Astrocyte (in vitro differentiated cells and primary cell): ENCODE results near the gene LAMA1. TPM values are rescaled to one million over a fixed set of nuclear protein-coding genes. Genes with fewer than 3 reads are reported as not detected.

Experiments
- DNase-seq: peaks from one replicate; pipeline ENCODE4 v3.0.0-alpha.2; 2010; ENCODE audit warnings: low read depth
- FAIRE-seq: peaks from 2 replicates; lab custom pipeline; 2011; peaks lifted over from hg19 to GRCh38; lab: Jason Lieb, UNC
- H2AFZ ChIP-seq: 2 replicates; pipeline ENCODE4 v1.6.0; 2012; ENCODE audit warnings: low read depth, low read length, inconsistent platforms
- H3K27ac ChIP-seq: 2 replicates; pipeline ENCODE4 v1.5.1; 2011; ENCODE audit warnings: low read depth, low read length, inconsistent platforms
- H3K27me3 ChIP-seq: 2 replicates; pipeline ENCODE4 v1.6.0; 2011; ENCODE audit warnings: low read length, inconsistent platforms; ENCODE audit not compliant: insufficient read depth
- H3K36me3 ChIP-seq: 2 replicates; pipeline ENCODE4 v1.5.1; 2011; ENCODE audit warnings: low read length, inconsistent platforms; ENCODE audit not compliant: insufficient read depth
- H3K4me1 ChIP-seq: 2 replicates; pipeline ENCODE4 v1.5.1; 2011; ENCODE audit warnings: low read length, inconsistent platforms; ENCODE audit not compliant: insufficient read depth
- H3K4me2 ChIP-seq: 2 replicates; pipeline ENCODE4 v1.6.0; 2012; ENCODE audit warnings: low read length, inconsistent platforms
- H3K4me3 ChIP-seq: 2 replicates; pipeline ENCODE4 v1.5.1; 2011; ENCODE audit warnings: low read depth, mild to moderate bottlenecking, low read length, inconsistent platforms; ENCODE audit not compliant: insufficient read depth
- H3K79me2 ChIP-seq: 2 replicates; pipeline ENCODE4 v1.6.0; 2012; ENCODE audit warnings: mild to moderate bottlenecking, low read length, inconsistent platforms; ENCODE audit not compliant: insufficient read depth
- H3K9ac ChIP-seq: 2 replicates; pipeline ENCODE4 v1.6.0; 2012; ENCODE audit warnings: mild to moderate bottlenecking, low read length, inconsistent platforms
- H3K9me3 ChIP-seq: 2 replicates; pipeline ENCODE4 v1.5.1; 2012; ENCODE audit warnings: low read depth, mild to moderate bottlenecking, low read length, inconsistent platforms; ENCODE audit not compliant: insufficient read depth
- H4K20me1 ChIP-seq: 2 replicates; pipeline ENCODE4 v1.6.0; 2012; ENCODE audit warnings: low read length, inconsistent platforms; ENCODE audit not compliant: insufficient read depth
- H3K27ac Mint-ChIP-seq: one replicate; pipeline ENCODE4 v1.8.0; 2021; ENCODE audit warnings: mild to moderate bottlenecking, mixed read lengths; ENCODE audit not compliant: unreplicated experiment
- H3K27me3 Mint-ChIP-seq: one replicate; pipeline ENCODE4 v1.8.0; 2021; ENCODE audit warnings: low read depth, mixed read lengths; ENCODE audit not compliant: unreplicated experiment
- H3K36me3 Mint-ChIP-seq: one replicate; pipeline ENCODE4 v1.8.0; 2021; ENCODE audit warnings: low read depth, mixed read lengths; ENCODE audit not compliant: unreplicated experiment
- H3K4me1 Mint-ChIP-seq: one replicate; pipeline ENCODE4 v1.8.0; 2021; ENCODE audit warnings: low read depth, mixed read lengths; ENCODE audit not compliant: unreplicated experiment
- H3K4me3 Mint-ChIP-seq: one replicate; pipeline ENCODE4 v1.8.0; 2021; ENCODE audit warnings: mild to moderate bottlenecking, moderate library complexity, mixed read lengths; ENCODE audit not compliant: unreplicated experiment
- H3K9me3 Mint-ChIP-seq: one replicate; pipeline ENCODE4 v1.8.0; 2021; ENCODE audit warnings: mild to moderate bottlenecking, mixed read lengths; ENCODE audit not compliant: unreplicated experiment
- CTCF ChIP-seq: IDR thresholded peaks from 2 replicates; pipeline ENCODE4 v1.5.1; 2011; ENCODE audit warnings: low read depth, mild to moderate bottlenecking, inconsistent platforms, low read length, moderate library complexity; ENCODE audit not compliant: insufficient read depth
- EZH2 ChIP-seq: IDR thresholded peaks from 2 replicates; pipeline ENCODE4 v1.6.1; 2012; ENCODE audit warnings: mild to moderate bottlenecking, low read length, inconsistent platforms; ENCODE audit not compliant: insufficient read depth
- total RNA-seq: library from RNA; stranded (reverse); gene quantifications from 2 replicates; pipeline ENCODE4 v1.2.1, GENCODE V29; 2021

Gene LAMA1
- total RNA-seq, 1 donor from 2014 or later, result 17.4 TPM

GRCh38 chr18:7059276-7059675 lies 58.3 kb downstream of the LAMA1 start:
- DNase-seq (no peak), FAIRE-seq (no peak)
- Mint-ChIP-seq H3K27ac (no peak overlapping the region), H3K4me3 (no peak overlapping the region), H3K9me3 (peaks cover 2% of the 10 kb centered on the region), H3K27me3 (peaks cover 2% of the 10 kb centered on the region), H3K4me1 (peaks cover 2% of the 10 kb centered on the region), H3K36me3 (no peaks in the 10 kb centered on the region)
- H3K36me3 ChIP-seq, result no peaks in the 10 kb centered on the region
- no peak overlapping the region for H3K4me2 ChIP-seq
- no peak overlapping the region for H3K9ac ChIP-seq
- no peak for TF ChIP-seq CTCF
- no peak for TF ChIP-seq EZH2
- no peak overlapping the region for H3K27ac ChIP-seq
- H3K27me3 ChIP-seq, result no peaks in the 10 kb centered on the region
- no peaks in the 10 kb centered on the region for H3K9me3 ChIP-seq
- H3K4me1 ChIP-seq, result no peaks in the 10 kb centered on the region
- H3K79me2 ChIP-seq, result no peaks in the 10 kb centered on the region
- no peaks in the 10 kb centered on the region for H4K20me1 ChIP-seq
- H2AFZ ChIP-seq, result no peak overlapping the region
- H3K4me3 ChIP-seq, result no peak overlapping the region

GRCh38 chr18:7056026-7056425 lies 61.6 kb downstream of the LAMA1 start:
- FAIRE-seq, result no peak
- H3K4me1 Mint-ChIP-seq, result peaks cover 2% of the 10 kb centered on the region
- H3K36me3 ChIP-seq, result no peaks in the 10 kb centered on the region
- no peak overlapping the region for H3K9ac ChIP-seq
- H3K4me2 ChIP-seq, result no peak overlapping the region
- peak overlapping the region; percentile 37 for H3K27ac Mint-ChIP-seq
- H3K36me3 Mint-ChIP-seq, result no peaks in the 10 kb centered on the region
- no peak overlapping the region for H3K4me3 ChIP-seq
- no peak for DNase-seq
- H3K27ac ChIP-seq, result no peak overlapping the region
- no peak overlapping the region for H3K4me3 Mint-ChIP-seq
- no peaks in the 10 kb centered on the region for H3K9me3 Mint-ChIP-seq
- H4K20me1 ChIP-seq, result no peaks in the 10 kb centered on the region
- H3K9me3 ChIP-seq, result no peaks in the 10 kb centered on the region
- TF ChIP-seq EZH2 (no peak), CTCF (no peak)
- H2AFZ ChIP-seq, result no peak overlapping the region
- H3K27me3 Mint-ChIP-seq, result peaks cover 2% of the 10 kb centered on the region
- H3K4me1 ChIP-seq, result no peaks in the 10 kb centered on the region
- no peaks in the 10 kb centered on the region for H3K79me2 ChIP-seq
- no peaks in the 10 kb centered on the region for H3K27me3 ChIP-seq

DNA sequence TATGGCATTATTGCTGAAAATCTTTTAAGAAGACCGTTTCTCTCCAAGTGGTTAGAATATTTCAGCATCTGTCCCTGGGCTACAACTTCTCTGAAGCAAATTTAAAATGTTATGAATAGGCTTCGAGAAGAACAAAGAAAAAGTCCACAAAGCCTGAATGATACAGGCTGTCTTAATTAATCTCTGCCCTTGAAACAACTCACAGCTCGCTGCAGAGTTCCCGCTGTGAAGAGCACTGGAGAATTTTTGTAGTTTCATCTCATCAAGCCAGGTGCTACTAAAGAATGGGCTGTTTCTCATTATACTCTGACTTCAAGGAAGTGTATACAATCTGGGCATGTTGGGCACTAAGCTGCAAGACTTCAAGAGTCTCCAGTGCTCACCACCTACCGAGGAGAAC lies 67.6 kb downstream of the LAMA1 start:
- Histone ChIP-seq H3K9ac (no peak overlapping the region), H3K4me1 (no peaks in the 10 kb centered on the region), H3K79me2 (no peaks in the 10 kb centered on the region), H3K4me3 (no peak overlapping the region), H3K27me3 (no peaks in the 10 kb centered on the region), H3K9me3 (no peaks in the 10 kb centered on the region), H3K27ac (no peak overlapping the region), H3K36me3 (no peaks in the 10 kb centered on the region), H4K20me1 (no peaks in the 10 kb centered on the region), H2AFZ (no peak overlapping the region), H3K4me2 (no peak overlapping the region)
- H3K9me3 Mint-ChIP-seq, result no peaks in the 10 kb centered on the region
- no peaks in the 10 kb centered on the region for H3K4me1 Mint-ChIP-seq
- H3K27ac Mint-ChIP-seq, result no peak overlapping the region
- no peaks in the 10 kb centered on the region for H3K36me3 Mint-ChIP-seq
- no peak for DNase-seq
- no peak overlapping the region for H3K4me3 Mint-ChIP-seq
- no peak for FAIRE-seq
- no peaks in the 10 kb centered on the region for H3K27me3 Mint-ChIP-seq
- TF ChIP-seq EZH2 (no peak), CTCF (no peak)
